SU-DHL-6 (cell line): ENCODE measurements around the gene SPTLC3.

Experiments
- H2AFZ ChIP-seq: fragments of 200-600 bp; sonication (generic); 2 replicates; pipeline ENCODE4 v1.6.1; 2014; ENCODE audit warnings: low read depth, mild to moderate bottlenecking, moderate library complexity, mixed read lengths, antibody characterized with exemption, low read length; ENCODE audit not compliant: severe bottlenecking
- H3F3A ChIP-seq: fragments of 200-600 bp; shearing (Covaris generic); 2 replicates; pipeline ENCODE4 v1.6.0; 2016; ENCODE audit warnings: antibody characterized with exemption, mild to moderate bottlenecking; ENCODE audit not compliant: insufficient read depth
- H3K27ac ChIP-seq: fragments of 200-600 bp; sonication (generic); 2 replicates; pipeline ENCODE4 v1.5.1; 2016; ENCODE audit warnings: low read depth, mild to moderate bottlenecking, low read length, moderate library complexity, mixed read lengths
- H3K27me3 ChIP-seq: fragments of 200-600 bp; sonication (generic), shearing (Covaris generic); 2 replicates; pipeline ENCODE4 v1.6.0; 2014; ENCODE audit warnings: mild to moderate bottlenecking, low read length
- H3K36me3 ChIP-seq: fragments of 200-600 bp; sonication (generic); 2 replicates; pipeline ENCODE4 v1.6.1; 2014; ENCODE audit warnings: mild to moderate bottlenecking, low read length, mixed read lengths
- H3K4me2 ChIP-seq: fragments of 300-600, 200-600 bp; shearing (Covaris generic), sonication (generic); 2 replicates; pipeline ENCODE4 v1.6.0; 2014; ENCODE audit warnings: low read length, low read depth, mild to moderate bottlenecking; ENCODE audit not compliant: poor library complexity, severe bottlenecking
- H3K4me3 ChIP-seq: fragments of 200-600 bp; sonication (generic); 2 replicates; pipeline ENCODE4 v1.5.1; 2014; ENCODE audit warnings: antibody characterized with exemption, low read length, mild to moderate bottlenecking, mixed read lengths; ENCODE audit not compliant: insufficient read depth, poor library complexity, severe bottlenecking
- H3K79me2 ChIP-seq: fragments of 200-600 bp; sonication (generic); 2 replicates; pipeline ENCODE4 v1.6.1; 2014; ENCODE audit warnings: mild to moderate bottlenecking, low read length, moderate library complexity; ENCODE audit not compliant: insufficient read depth
- H3K9ac ChIP-seq: fragments of 200-600 bp; sonication (generic); 2 replicates; pipeline ENCODE4 v1.7.0; 2014; ENCODE audit warnings: mild to moderate bottlenecking, low read length
- H3K9me2 ChIP-seq: fragments of 200-600 bp; sonication (generic); replicated peaks from 2 replicates; pipeline ENCODE4 v1.6.1; 2014; ENCODE audit warnings: low read length; ENCODE audit not compliant: insufficient read depth
- H3K9me3 ChIP-seq: fragments of 200-600 bp; sonication (generic); 2 replicates; pipeline ENCODE4 v1.6.1; 2014; ENCODE audit warnings: low read length, mixed read lengths; ENCODE audit not compliant: insufficient read depth
- H4K20me1 ChIP-seq: fragments of 200-600 bp; sonication (generic); 2 replicates; pipeline ENCODE4 v1.6.1; 2014; ENCODE audit warnings: low read depth, mild to moderate bottlenecking, antibody characterized with exemption, low read length, moderate library complexity, mixed read lengths
- CTCF ChIP-seq: fragments of 200-600 bp; sonication (generic); IDR thresholded peaks from one replicate; pipeline ENCODE4 v1.5.1; 2017; ENCODE audit warnings: antibody characterized with exemption, mild to moderate bottlenecking, low read length, moderate library complexity; ENCODE audit not compliant: insufficient read depth, poor library complexity, severe bottlenecking
- EZH2phosphoT487 ChIP-seq: fragments of 200-600 bp; sonication (generic), shearing (Covaris generic); conservative IDR thresholded peaks from 2 replicates; pipeline ENCODE4 v1.6.1; 2018; ENCODE audit warnings: mild to moderate bottlenecking, antibody characterized with exemption, low read length, moderate library complexity, mixed read lengths

SPTLC3 gene

GRCh38 chr20:13008761-13009681, at the start of gene SPTLC3:
TSS of gene SPTLC3 (plus strand) at chr20:13008972. CDS start at chr20:13009268, 296 bp downstream.
- H3K9ac ChIP-seq = no peak within 1 kb of the TSS
- H4K20me1 ChIP-seq = no peaks in the 10 kb centered on the region
- no peaks in the 10 kb centered on the region for H3K9me3 ChIP-seq
- H3K9me2 ChIP-seq = no peaks in the 10 kb centered on the region
- no peaks in the 10 kb centered on the region for H3F3A ChIP-seq
- H3K79me2 ChIP-seq = no peaks in the 10 kb centered on the region
- H3K4me3 ChIP-seq = no peak within 1 kb of the TSS
- H3K27ac ChIP-seq = no peak within 1 kb of the TSS
- no peak within 1 kb of the TSS for H2AFZ ChIP-seq
- no peak within 1 kb of the TSS for H3K4me2 ChIP-seq
- H3K36me3 ChIP-seq = no peaks in the 10 kb centered on the region
- no peaks in the 10 kb centered on the region for H3K27me3 ChIP-seq
- TF ChIP-seq EZH2phosphoT487 (no peak), CTCF (no peak)

DNA sequence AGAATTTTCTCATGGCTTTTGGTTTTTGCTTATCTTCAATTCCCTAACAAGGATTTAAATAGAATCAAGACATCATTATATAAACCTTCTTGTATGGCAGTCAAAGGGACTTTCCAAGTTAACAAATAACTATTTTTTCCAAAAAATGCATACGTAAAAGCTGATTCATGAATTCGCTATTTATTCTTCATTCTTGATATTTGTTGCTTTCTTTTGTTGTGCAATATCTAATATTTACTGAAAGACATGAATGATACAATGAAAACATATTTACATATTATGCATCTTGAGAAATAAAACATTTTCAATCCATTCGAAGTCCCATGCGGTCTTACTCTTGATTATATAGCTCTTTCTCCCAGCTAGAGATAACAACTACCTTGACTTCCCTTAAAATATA, 47.0 kb upstream of the SPTLC3 start:
- H3K4me2 ChIP-seq = no peak overlapping the region
- no peak overlapping the region for H2AFZ ChIP-seq
- H3K27ac ChIP-seq = no peak overlapping the region
- no peaks in the 10 kb centered on the region for H3K36me3 ChIP-seq
- H3K9me2 ChIP-seq = no peaks in the 10 kb centered on the region
- no peak overlapping the region for H3K4me3 ChIP-seq
- no peaks in the 10 kb centered on the region for H4K20me1 ChIP-seq
- TF ChIP-seq EZH2phosphoT487 (no peak), CTCF (no peak)
- H3K9me3 ChIP-seq = no peaks in the 10 kb centered on the region
- H3F3A ChIP-seq = no peaks in the 10 kb centered on the region
- H3K27me3 ChIP-seq = no peaks in the 10 kb centered on the region
- H3K9ac ChIP-seq = no peak overlapping the region
- H3K79me2 ChIP-seq = no peaks in the 10 kb centered on the region

DNA sequence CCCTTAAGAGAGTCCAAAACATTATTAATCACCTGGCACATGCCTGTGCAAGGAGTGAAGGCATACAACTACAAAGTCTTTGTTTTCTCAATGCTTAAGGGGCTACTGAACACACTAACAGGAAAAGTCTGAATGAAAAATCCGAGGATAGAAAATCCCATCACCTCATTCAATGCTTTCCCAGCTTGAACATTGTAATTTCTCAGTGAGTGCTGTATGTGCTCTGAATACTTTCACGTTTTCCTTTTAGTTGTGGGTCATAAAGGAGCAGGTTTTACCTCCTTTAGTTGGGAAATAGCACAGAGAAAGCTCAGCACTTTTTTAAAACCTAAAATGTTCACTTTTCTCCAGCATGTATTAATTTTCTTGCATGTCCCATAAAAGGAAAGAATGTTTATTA, 45.9 kb upstream of the SPTLC3 start:
- Histone ChIP-seq H3F3A (no peaks in the 10 kb centered on the region), H3K4me3 (no peak overlapping the region), H3K9me3 (no peaks in the 10 kb centered on the region), H3K79me2 (no peaks in the 10 kb centered on the region), H3K4me2 (no peak overlapping the region), H4K20me1 (no peaks in the 10 kb centered on the region), H3K27me3 (no peaks in the 10 kb centered on the region), H3K9ac (no peak overlapping the region), H3K27ac (no peak overlapping the region), H2AFZ (no peak overlapping the region), H3K36me3 (no peaks in the 10 kb centered on the region), H3K9me2 (no peaks in the 10 kb centered on the region)
- TF ChIP-seq EZH2phosphoT487 (no peak), CTCF (no peak)
